KBM-7 (cell line): ENCODE data around the gene CYP2W1.
"Not testable (repeated sequence)": the region's sequence is repeated elsewhere in the genome, so short reads cannot be mapped to it uniquely, and the experiment has no call there.

ENCODE experiments used
- DNase-seq: peaks from one replicate; pipeline ENCODE4 v3.0.0-alpha.2; 2015
- in situ Hi-C: fragments of 300-500 bp; cut with MboI; formaldehyde crosslinking; loops from 2 replicates; pipeline ENCODE4 v1.14.3; 2020; ENCODE audit warnings: low sequenced_read_pairs, low pct_unique_long_range_greater_than_20kb, mixed read lengths

Gene CYP2W1

GRCh38 chr7:983004-983615 is at the start of gene CYP2W1:
Gene CYP2W1 (plus strand): TSS chr7:983181. CDS start chr7:983212, 31 bp downstream.
- in situ Hi-C loops: no loop called here
- DNase-seq: no peak

DNA sequence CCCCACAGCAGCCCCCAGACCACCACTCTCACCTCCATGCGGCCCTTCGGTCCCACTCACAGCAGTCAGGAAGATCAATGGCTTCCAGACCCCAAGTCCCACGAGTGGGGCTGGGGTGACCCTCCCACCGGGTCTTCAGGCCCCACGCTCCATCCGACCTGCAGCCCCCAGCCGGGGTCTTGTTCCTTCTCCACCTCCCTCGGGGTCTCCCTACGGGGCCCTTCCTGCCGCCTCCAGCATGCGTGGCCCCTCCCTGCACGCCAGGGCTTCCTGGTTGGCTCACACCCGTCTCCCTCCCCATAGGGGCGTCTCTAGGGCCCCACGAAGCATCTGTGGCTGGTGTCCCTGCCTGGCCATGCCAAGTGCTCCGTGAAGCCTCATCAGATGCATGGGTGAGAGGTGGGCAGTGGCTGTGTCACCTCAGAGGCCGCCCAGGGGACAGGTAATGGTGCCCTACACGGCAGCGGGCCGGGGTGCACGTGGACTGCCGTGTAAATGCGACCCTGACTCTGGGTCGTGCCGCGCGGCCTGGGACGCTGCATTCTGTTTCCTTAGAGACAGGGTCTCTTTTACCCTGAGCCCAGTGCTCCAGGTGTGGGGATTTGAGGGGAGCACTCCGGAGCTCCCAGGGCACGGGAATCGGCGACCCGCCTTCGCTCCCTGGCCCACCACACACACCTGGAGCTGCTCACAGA is 48.4 kb upstream of the CYP2W1 start:
- in situ Hi-C loops: no loop called here
- no peak for DNase-seq

GRCh38 chr7:935164-935873 is 47.7 kb upstream of the CYP2W1 start:
- no peak for DNase-seq
- in situ Hi-C loops: no loop called here

- no peak for DNase-seq
- in situ Hi-C loops: no loop called here
These were observed 47.1 kb upstream of the CYP2W1 start for GRCh38 chr7:935874-936385.

GRCh38 chr7:936386-937054 is 46.5 kb upstream of the CYP2W1 start:
- in situ Hi-C loops: no loop called here
- no peak for DNase-seq

- in situ Hi-C loops: no loop called here
- DNase-seq: no peak
These were observed 45.0 kb upstream of the CYP2W1 start for GRCh38 chr7:937856-938484.

DNA sequence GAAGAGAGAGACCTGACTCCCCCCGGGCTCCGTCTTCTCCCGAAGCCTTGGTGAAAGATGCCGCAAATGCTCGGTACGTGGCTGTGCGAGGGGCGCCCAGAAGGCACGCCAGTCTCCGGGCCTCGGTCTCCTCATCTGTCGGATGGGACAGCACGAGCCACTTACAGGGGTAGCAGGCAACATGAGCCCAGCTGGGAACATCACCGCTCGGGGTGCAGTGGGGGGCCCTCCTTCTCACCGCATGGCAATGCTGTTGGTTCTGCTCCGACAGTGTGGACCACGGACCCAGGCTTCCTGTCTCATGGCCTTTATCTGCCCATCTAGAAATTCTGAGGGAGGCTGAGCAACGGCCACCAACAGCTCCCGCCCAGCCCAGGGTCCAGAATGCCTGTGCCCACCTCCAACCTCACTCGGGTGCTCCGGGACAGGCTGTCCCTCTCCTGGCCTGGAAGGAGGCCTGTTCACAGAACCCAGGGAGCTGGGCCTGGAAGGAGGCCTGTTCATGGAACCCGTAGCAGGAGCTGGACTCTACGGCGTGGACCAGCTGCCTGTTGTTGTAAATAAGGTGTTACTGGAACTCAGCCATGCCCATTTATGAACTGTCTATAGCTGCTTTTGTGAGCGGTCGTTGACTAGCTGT is 44.3 kb upstream of the CYP2W1 start:
- DNase-seq: no peak
- in situ Hi-C loops: no loop called here

DNA sequence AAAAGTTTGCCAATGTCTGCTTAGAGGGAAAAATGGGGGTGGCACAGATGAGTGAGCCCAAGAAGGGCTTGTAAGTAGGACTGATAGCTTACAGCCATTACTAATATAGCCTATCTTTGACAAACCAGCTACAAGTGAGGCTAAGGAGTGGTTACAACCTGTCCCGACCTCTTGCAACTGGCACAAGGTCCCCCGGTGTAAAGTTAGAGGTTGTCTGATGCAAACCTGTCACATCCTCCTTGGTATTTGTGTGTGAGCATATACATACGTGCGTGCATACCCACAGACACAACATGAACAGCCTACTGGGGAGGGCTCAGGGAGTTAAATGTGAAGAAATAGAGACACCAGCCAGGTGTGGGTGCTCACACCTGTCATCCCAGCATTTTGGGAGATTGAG is 43.1 kb upstream of the CYP2W1 start:
- no peak for DNase-seq
- in situ Hi-C loops: no loop called here

- no peak for DNase-seq
- in situ Hi-C loops: no loop called here
These were observed 42.2 kb upstream of the CYP2W1 start for GRCh38 chr7:940599-941408.

GRCh38 chr7:943793-944192 is 39.2 kb upstream of the CYP2W1 start:
- DNase-seq, in situ Hi-C loops: not testable (repeated sequence)

GRCh38 chr7:944744-945143 is 38.2 kb upstream of the CYP2W1 start:
- DNase-seq: no peak
- in situ Hi-C loops: no loop called here

DNA sequence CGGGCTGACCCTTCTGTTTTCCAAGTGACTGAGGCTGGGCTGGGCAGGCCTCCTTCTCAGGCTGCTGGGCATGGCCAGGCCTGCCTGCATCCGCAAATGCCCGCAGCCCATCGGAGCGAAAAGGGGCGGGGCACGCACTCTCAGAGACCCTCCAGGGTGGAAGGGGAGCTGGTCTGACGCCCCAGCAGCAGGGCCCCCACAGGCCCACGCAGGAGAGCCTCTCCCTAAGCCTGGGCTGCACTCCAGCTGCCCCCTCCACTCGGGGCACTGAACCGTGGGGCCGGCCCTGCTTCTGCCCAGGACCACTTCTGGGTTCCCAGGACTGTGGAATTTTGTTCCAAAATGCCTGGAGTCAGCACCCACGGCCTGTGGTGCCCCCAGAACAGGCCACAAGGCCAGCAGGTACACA is 37.8 kb upstream of the CYP2W1 start:
- in situ Hi-C loops: no loop called here

DNA sequence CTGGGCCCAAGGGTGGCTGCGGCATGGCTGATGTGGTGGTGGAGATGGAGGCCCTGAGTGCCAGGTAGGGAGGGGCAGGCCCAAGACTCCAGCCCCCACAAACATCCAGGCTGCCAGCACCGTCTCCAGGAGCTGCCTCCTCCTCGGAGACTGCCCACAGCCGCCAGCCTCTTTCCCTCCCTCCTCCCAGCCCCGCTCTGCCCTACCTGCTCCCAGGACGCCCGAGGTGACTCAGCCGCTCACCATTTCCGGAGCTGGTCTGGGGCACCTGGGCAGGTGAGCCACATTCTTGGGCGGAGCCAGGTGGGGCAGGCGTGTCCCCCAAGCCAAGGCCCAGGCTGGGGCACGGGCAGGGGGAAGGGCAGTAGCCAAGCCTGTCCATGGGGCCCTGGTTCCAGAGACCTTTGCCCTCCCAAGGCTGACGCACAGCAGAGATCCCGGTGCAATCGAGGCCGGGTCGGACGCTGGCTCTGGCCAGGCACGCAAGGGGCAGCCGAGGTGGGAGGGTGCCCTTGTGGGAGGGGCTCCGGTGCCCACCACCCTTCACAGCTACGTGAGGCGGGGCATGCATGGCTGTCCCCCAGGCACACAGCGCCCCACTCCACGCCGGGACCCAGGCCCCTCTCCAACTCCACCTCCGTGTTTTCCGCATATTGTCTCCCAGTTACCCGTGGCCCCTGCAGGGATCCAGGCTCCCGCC is 37.3 kb upstream of the CYP2W1 start:
- in situ Hi-C loops: no loop called here
- DNase-seq: no peak

More for the DNA sequence above, 37.8 kb upstream of the CYP2W1 start:
- no peak for DNase-seq

GRCh38 chr7:946256-946996 is 36.6 kb upstream of the CYP2W1 start:
- in situ Hi-C loops: no loop called here
- DNase-seq: no peak

DNA sequence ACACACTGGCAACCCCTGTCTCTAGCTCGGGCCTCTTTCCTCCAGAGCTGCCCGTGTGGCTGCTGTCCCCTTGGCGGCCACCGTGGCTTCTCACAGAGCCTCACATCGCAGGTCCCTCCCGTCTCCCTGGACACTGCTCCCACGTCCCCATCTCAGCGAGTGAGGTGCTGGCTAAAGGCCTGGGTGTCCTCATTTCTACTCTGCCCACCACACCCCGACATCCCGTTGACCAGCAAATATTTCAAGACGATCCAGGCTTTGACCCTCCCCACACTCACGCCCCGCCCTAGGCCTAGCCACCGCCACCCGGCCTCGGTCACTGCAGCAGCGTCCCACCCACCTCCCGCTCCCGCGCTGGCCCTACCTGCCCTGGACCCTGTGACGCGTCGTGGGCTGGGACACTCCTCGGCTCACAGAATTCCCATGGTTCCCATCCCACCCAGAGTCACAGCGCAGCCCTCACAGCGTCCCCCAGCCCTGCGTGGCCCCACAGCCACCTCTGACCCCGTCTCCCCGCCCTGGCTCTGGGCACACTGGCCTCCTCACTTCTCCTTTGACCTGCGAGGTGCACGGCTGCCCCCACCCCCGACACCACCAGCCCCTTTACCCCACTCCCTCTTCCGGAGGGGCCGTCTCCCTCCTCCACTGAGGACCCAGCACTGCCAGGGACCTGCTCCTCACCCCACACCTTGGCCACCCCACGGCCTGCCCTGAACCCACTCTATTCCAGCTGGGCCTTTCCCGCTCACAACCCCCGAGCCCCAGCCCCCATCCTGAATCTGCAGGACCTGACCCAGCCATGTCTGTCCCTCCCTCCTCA is 35.4 kb upstream of the CYP2W1 start:
- in situ Hi-C loops: no loop called here
- no peak for DNase-seq
